BLaER1 treated with 17β-estradiol and CSF1 and Interleukin-3, amounts not matched to agents 10 nM and 100 nM (cell line): ENCODE data around the gene AHNAK2.

Experiments used
- H3K27ac ChIP-seq, 11 experiments: shearing (Covaris generic); formaldehyde crosslinking; 2 replicates each; pipeline ENCODE4 v1.8.1; 2022
- H3K27me3 ChIP-seq, 11 experiments: shearing (Covaris generic); formaldehyde crosslinking; 2 replicates each; pipeline ENCODE4 v1.8.1; 2022
- H3K36me3 ChIP-seq, 11 experiments: shearing (Covaris generic); formaldehyde crosslinking; 2 replicates each; pipeline ENCODE4 v1.8.1; 2022
- H3K4me1 ChIP-seq, 10 experiments: shearing (Covaris generic); formaldehyde crosslinking; 2 replicates each; pipeline ENCODE4 v1.8.1; 2022
- H3K4me2 ChIP-seq, 11 experiments: shearing (Covaris generic); formaldehyde crosslinking; 2 replicates each; pipeline ENCODE4 v1.8.1; 2022
- H3K4me3 ChIP-seq, 10 experiments: shearing (Covaris generic); formaldehyde crosslinking; 2 replicates each; pipeline ENCODE4 v1.8.1; 2022
- H3K9ac ChIP-seq, 11 experiments: shearing (Covaris generic); formaldehyde crosslinking; 2 replicates each; pipeline ENCODE4 v1.8.1; 2022
- H3K9me3 ChIP-seq, 11 experiments: shearing (Covaris generic); formaldehyde crosslinking; replicated peaks in 1 of 11; 2 replicates each; pipeline ENCODE4 v1.8.1; 2022
- H4K20me1 ChIP-seq, 11 experiments: shearing (Covaris generic); formaldehyde crosslinking; 2 replicates each; pipeline ENCODE4 v1.8.1; 2022
- Cebpa-rat ChIP-seq, 11 experiments: shearing (Covaris generic); IDR thresholded peaks; 2 replicates each; pipeline ENCODE4 v1.8.1; 2022

The AHNAK2 gene

GRCh38 chr14:104996032-104996431 is 17.9 kb upstream of the AHNAK2 start:
- Histone ChIP-seq H4K20me1 (peaks cover 0 to 29% (median 14%) of the 10 kb centered on the region in 11 experiments; a peak in 15 of 22 replicates), H3K4me2 (peak overlapping the region; percentile 71 to 100 (median 97); a peak in 21 of 22 replicates), H3K36me3 (peaks cover 0 to 32% (median 17%) of the 10 kb centered on the region in 11 experiments; a peak in 15 of 22 replicates), H3K4me1 (peaks cover 45 to 68% (median 63%) of the 10 kb centered on the region in 10 experiments), H3K4me3 (no peak overlapping the region), H3K9ac (peak overlapping the region in 6 of 11 experiments; percentile 55 to 81 (median 71); a peak in 11 of 22 replicates), H3K27ac (peak overlapping the region in 8 of 11 experiments; percentile 52 to 92 (median 84); a peak in 15 of 22 replicates), H3K9me3 (peaks cover 0 to 24% (median 9%) of the 10 kb centered on the region in 11 experiments; a peak in 16 of 22 replicates), H3K27me3 (no peaks in the 10 kb centered on the region)
- no peak for TF ChIP-seq Cebpa-rat (IDR thresholded peaks at IDR 0.05)

DNA sequence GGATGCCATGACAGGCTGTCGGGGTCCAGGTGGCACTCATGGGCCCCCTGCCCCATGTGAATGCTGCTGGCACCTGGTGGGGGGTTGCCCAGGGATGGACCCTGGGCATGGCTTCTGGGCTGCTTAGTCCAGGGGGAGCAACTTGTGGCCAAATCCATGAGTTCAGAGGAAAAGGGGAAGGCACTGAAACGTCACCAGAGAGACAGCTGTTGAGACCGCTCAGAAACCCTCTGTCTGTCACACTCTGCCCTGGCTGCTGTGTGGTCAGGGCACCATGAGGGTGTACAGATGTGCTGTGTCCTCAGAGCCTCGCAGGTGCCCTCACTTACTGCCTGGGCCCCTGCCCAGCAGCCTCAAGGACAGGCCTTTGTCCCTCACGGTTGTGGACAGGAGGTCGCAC is 16.8 kb upstream of the AHNAK2 start:
- Histone ChIP-seq H3K36me3 (peaks cover 0 to 28% (median 15%) of the 10 kb centered on the region in 11 experiments; a peak in 15 of 22 replicates), H3K4me1 (peaks cover 49 to 79% (median 74%) of the 10 kb centered on the region in 10 experiments), H3K4me3 (peak overlapping the region in 2 of 10 experiments; percentile 8 to 48; a peak in 2 of 20 replicates), H3K27ac (peak overlapping the region in 9 of 11 experiments; percentile 40 to 92 (median 80); a peak in 18 of 22 replicates), H3K9me3 (peaks cover 0 to 15% (median 8%) of the 10 kb centered on the region in 11 experiments; a peak in 15 of 22 replicates), H3K27me3 (no peaks in the 10 kb centered on the region), H3K9ac (peak overlapping the region in 10 of 11 experiments; percentile 13 to 81 (median 65); a peak in 16 of 22 replicates), H4K20me1 (peaks cover 0 to 29% (median 14%) of the 10 kb centered on the region in 11 experiments; a peak in 15 of 22 replicates), H3K4me2 (peak overlapping the region; percentile 71 to 100 (median 97))
- TF ChIP-seq Cebpa-rat (IDR thresholded peaks at IDR 0.05): no peak

- peak overlapping the region in 7 of 10 experiments; percentile 5 to 48 (median 32); a peak in 12 of 20 replicates for H3K4me3 ChIP-seq
- peaks cover 0 to 5% (median 0%) of the 10 kb centered on the region in 11 experiments; a peak in 3 of 22 replicates for H3K9me3 ChIP-seq
- H3K9ac ChIP-seq: peak overlapping the region; percentile 1 to 81 (median 64); a peak in 17 of 22 replicates
- H3K27ac ChIP-seq: peak overlapping the region in 9 of 11 experiments; percentile 40 to 92 (median 80); a peak in 19 of 22 replicates
- H3K27me3 ChIP-seq: no peaks in the 10 kb centered on the region
- H3K4me1 ChIP-seq: peaks cover 59 to 86% (median 84%) of the 10 kb centered on the region in 10 experiments
- no peak for TF ChIP-seq Cebpa-rat (IDR thresholded peaks at IDR 0.05)
- H3K4me2 ChIP-seq: peak overlapping the region; percentile 71 to 100 (median 97)
- peaks cover 0 to 29% (median 14%) of the 10 kb centered on the region in 11 experiments; a peak in 15 of 22 replicates for H4K20me1 ChIP-seq
- peaks cover 0 to 18% (median 6%) of the 10 kb centered on the region in 11 experiments; a peak in 11 of 22 replicates for H3K36me3 ChIP-seq
These were observed 15.8 kb upstream of the AHNAK2 start for GRCh38 chr14:104993808-104994591.

- H3K27ac ChIP-seq: peak overlapping the region in 9 of 11 experiments; percentile 40 to 92 (median 80); a peak in 19 of 22 replicates
- peaks cover 0 to 29% (median 14%) of the 10 kb centered on the region in 11 experiments; a peak in 15 of 22 replicates for H4K20me1 ChIP-seq
- H3K9ac ChIP-seq: peak overlapping the region in 9 of 11 experiments; percentile 22 to 81 (median 66); a peak in 17 of 22 replicates
- H3K4me1 ChIP-seq: peaks cover 65 to 93% (median 90%) of the 10 kb centered on the region in 10 experiments
- H3K36me3 ChIP-seq: peaks cover 0 to 13% (median 3%) of the 10 kb centered on the region in 11 experiments; a peak in 5 of 22 replicates
- H3K27me3 ChIP-seq: no peaks in the 10 kb centered on the region
- peak in 4 of 11 experiments; percentile 25 to 66 (median 42); a peak in 3 of 22 replicates for TF ChIP-seq Cebpa-rat (IDR thresholded peaks at IDR 0.05)
- no peaks in the 10 kb centered on the region for H3K9me3 ChIP-seq
- H3K4me2 ChIP-seq: peak overlapping the region; percentile 71 to 100 (median 97)
- H3K4me3 ChIP-seq: peak overlapping the region in 7 of 10 experiments; percentile 5 to 48 (median 32); a peak in 12 of 20 replicates
These were observed 15.1 kb upstream of the AHNAK2 start for GRCh38 chr14:104993306-104993705.

DNA sequence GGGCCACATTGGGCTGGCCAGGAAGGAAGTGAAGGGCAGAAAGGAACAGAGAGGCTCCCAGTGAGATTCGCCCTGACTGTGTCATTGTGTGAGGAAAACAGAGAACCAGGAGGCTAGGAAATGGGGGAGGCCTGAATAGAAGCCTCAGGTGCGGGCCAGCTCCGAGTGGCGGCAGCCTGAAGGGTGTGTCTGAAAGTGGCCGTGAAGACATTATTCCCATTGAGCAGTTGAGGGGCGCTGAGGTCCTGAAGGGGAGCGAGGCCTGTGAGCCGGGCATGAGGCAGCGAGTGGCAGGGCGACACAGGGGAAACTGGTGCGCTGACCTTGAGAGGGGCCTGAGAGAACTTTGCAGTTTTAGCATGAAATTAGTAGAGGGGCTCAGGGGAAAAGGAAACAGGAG is 14.3 kb upstream of the AHNAK2 start:
- Histone ChIP-seq H3K4me1 (peaks cover 73 to 100% (median 98%) of the 10 kb centered on the region in 10 experiments), H3K9ac (peak overlapping the region in 9 of 11 experiments; percentile 7 to 81 (median 66); a peak in 17 of 22 replicates), H3K27me3 (no peaks in the 10 kb centered on the region), H3K36me3 (peaks cover 0 to 10% (median 0%) of the 10 kb centered on the region in 11 experiments; a peak in 5 of 22 replicates), H4K20me1 (peaks cover 0 to 29% (median 14%) of the 10 kb centered on the region in 11 experiments; a peak in 15 of 22 replicates), H3K9me3 (no peaks in the 10 kb centered on the region), H3K4me2 (peak overlapping the region; percentile 71 to 100 (median 97)), H3K27ac (peak overlapping the region in 9 of 11 experiments; percentile 21 to 92 (median 80); a peak in 18 of 22 replicates), H3K4me3 (peak overlapping the region in 3 of 10 experiments; percentile 6 to 48 (median 22); a peak in 3 of 20 replicates)
- TF ChIP-seq Cebpa-rat (IDR thresholded peaks at IDR 0.05): no peak

DNA sequence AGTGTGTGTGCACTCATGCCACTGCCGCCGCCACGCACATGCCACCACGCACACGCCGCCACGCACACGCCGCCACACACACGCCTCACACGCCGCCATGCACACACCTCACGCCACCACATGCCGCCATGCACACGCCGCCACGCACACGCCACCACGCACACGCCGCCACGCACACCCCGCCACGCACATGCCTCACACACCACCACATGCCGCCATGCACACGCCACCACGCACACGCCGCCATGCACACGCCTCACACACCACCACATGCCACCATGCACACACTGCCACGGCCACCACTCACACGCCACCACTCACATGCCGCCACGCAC is 13.7 kb upstream of the AHNAK2 start:
- peak overlapping the region; percentile 71 to 100 (median 97); a peak in 21 of 22 replicates for H3K4me2 ChIP-seq
- peak overlapping the region in 6 of 11 experiments; percentile 64 to 81 (median 76); a peak in 8 of 22 replicates for H3K9ac ChIP-seq
- no peak overlapping the region for H3K4me3 ChIP-seq
- H3K4me1 ChIP-seq: peaks cover 79 to 100% (median 100%) of the 10 kb centered on the region in 10 experiments
- H4K20me1 ChIP-seq: peaks cover 0 to 29% (median 14%) of the 10 kb centered on the region in 11 experiments; a peak in 15 of 22 replicates
- H3K9me3 ChIP-seq: no peaks in the 10 kb centered on the region
- H3K36me3 ChIP-seq: peaks cover 0 to 7% (median 0%) of the 10 kb centered on the region in 11 experiments; a peak in 4 of 22 replicates
- H3K27me3 ChIP-seq: no peaks in the 10 kb centered on the region
- no peak for TF ChIP-seq Cebpa-rat (IDR thresholded peaks at IDR 0.05)
- peak overlapping the region in 8 of 11 experiments; percentile 69 to 92 (median 84); a peak in 16 of 22 replicates for H3K27ac ChIP-seq

- TF ChIP-seq Cebpa-rat (IDR thresholded peaks at IDR 0.05): no peak
- Histone ChIP-seq H3K27me3 (no peaks in the 10 kb centered on the region), H3K4me1 (peaks cover 77 to 96% (median 95%) of the 10 kb centered on the region in 10 experiments), H4K20me1 (peaks cover 0 to 16% (median 12%) of the 10 kb centered on the region in 11 experiments; a peak in 14 of 22 replicates), H3K9ac (peak overlapping the region in 8 of 11 experiments; percentile 39 to 69 (median 47); a peak in 14 of 22 replicates), H3K36me3 (peaks cover 0 to 7% (median 0%) of the 10 kb centered on the region in 11 experiments; a peak in 2 of 22 replicates), H3K9me3 (no peaks in the 10 kb centered on the region), H3K4me3 (peak overlapping the region in 2 of 10 experiments; percentile 3 to 25; a peak in 1 of 20 replicates), H3K27ac (peak overlapping the region in 8 of 11 experiments; percentile 7 to 92 (median 58); a peak in 15 of 22 replicates), H3K4me2 (peak overlapping the region; percentile 42 to 100 (median 99))
These were observed 11.8 kb upstream of the AHNAK2 start for GRCh38 chr14:104989951-104990303.
